ENCODE results near the gene MSH2. TPM values are rescaled to one million over a fixed set of nuclear protein-coding genes. Genes with fewer than 3 reads are reported as not detected.

Gene MSH2
- total and polyA plus RNA-seq, 10 donors: 7.1 to 19.4 (median 15.5) TPM

GRCh38 chr2:47487498-47487875, 84.5 kb downstream of the MSH2 start:
- Histone ChIP-seq H3K4me3 (no peak overlapping the region), H3K27ac (no peak overlapping the region), H3K9me3 (no peaks in the 10 kb centered on the region), H3K4me1 (peaks cover 7 to 20% (median 12%) of the 10 kb centered on the region in 6 donors), H3K36me3 (peaks cover 0 to 29% (median 6%) of the 10 kb centered on the region in 6 donors), H3K27me3 (replicated peaks in 1 of 7) (no peaks in the 10 kb centered on the region)
- DNase-seq: no peak
- WGBS, 5 donors: 25 to 57% (median 52%) methylated on average over 1 of the region's 1 CpG
- intact Hi-C loops (cut with DNase I; ENCODE audit: low total_unique reads): no loop called here
- TF ChIP-seq CTCF (IDR thresholded peaks at IDR 0.05 in 8 of 11, conservative IDR thresholded peaks at IDR 0.05 in 3 of 11): no peak

GRCh38 chr2:47488870-47489584, 86.1 kb downstream of the MSH2 start:
- intact Hi-C loops (cut with DNase I; ENCODE audit: low total_unique reads): no loop called here
- 69 to 77% (median 73%) methylated on average over 9 of the region's 9 CpGs for WGBS, 5 donors
- H3K27me3 ChIP-seq (replicated peaks in 1 of 7): no peaks in the 10 kb centered on the region
- no peak for DNase-seq
- H3K4me1 ChIP-seq: peaks cover 7 to 20% (median 12%) of the 10 kb centered on the region in 6 donors
- no peak overlapping the region for H3K4me3 ChIP-seq
- TF ChIP-seq POLR2A (IDR thresholded peaks at IDR 0.05) (no peak), CTCF (IDR thresholded peaks at IDR 0.05 in 8 of 11, conservative IDR thresholded peaks at IDR 0.05 in 3 of 11) (no peak), POLR2AphosphoS5 (IDR thresholded peaks at IDR 0.05) (no peak)
- H3K9me3 ChIP-seq: no peaks in the 10 kb centered on the region
- peaks cover 0 to 14% (median 5%) of the 10 kb centered on the region in 6 donors for H3K36me3 ChIP-seq
- H3K27ac ChIP-seq: no peak overlapping the region

- H3K4me1 ChIP-seq: peaks cover 7 to 20% (median 12%) of the 10 kb centered on the region in 6 donors
- DNase-seq: no peak
- intact Hi-C loops (cut with DNase I; ENCODE audit: low total_unique reads): no loop called here
- no peaks in the 10 kb centered on the region for H3K9me3 ChIP-seq
- 89 to 97% (median 95%) methylated on average over 6 of the region's 6 CpGs for WGBS, 5 donors
- H3K27ac ChIP-seq: no peak overlapping the region
- peaks cover 0 to 4% (median 0%) of the 10 kb centered on the region in 7 donors for H3K27me3 ChIP-seq (replicated peaks in 1 of 7)
- H3K4me3 ChIP-seq: no peak overlapping the region
- TF ChIP-seq POLR2A (IDR thresholded peaks at IDR 0.05): no peak
- no peak for TF ChIP-seq POLR2AphosphoS5 (IDR thresholded peaks at IDR 0.05)
- no peak for TF ChIP-seq CTCF (IDR thresholded peaks at IDR 0.05 in 8 of 11, conservative IDR thresholded peaks at IDR 0.05 in 3 of 11)
- no peaks in the 10 kb centered on the region for H3K36me3 ChIP-seq
Measured at GRCh38 chr2:47490406-47490805, 87.5 kb downstream of the MSH2 start.

GRCh38 chr2:47493317-47494035, 90.5 kb downstream of the MSH2 start:
- intact Hi-C loops (cut with DNase I; ENCODE audit: low total_unique reads): no loop called here
- Histone ChIP-seq H3K4me1 (no peaks in the 10 kb centered on the region), H3K36me3 (no peaks in the 10 kb centered on the region), H3K9me3 (no peaks in the 10 kb centered on the region), H3K27me3 (replicated peaks in 1 of 7) (peaks cover 0 to 13% (median 0%) of the 10 kb centered on the region in 7 donors), H3K4me3 (no peak overlapping the region), H3K27ac (no peak overlapping the region)
- DNase-seq: no peak
- TF ChIP-seq POLR2A (IDR thresholded peaks at IDR 0.05): no peak
- no peak for TF ChIP-seq CTCF (IDR thresholded peaks at IDR 0.05 in 8 of 11, conservative IDR thresholded peaks at IDR 0.05 in 3 of 11)
- WGBS, 5 donors: 89 to 94% (median 93%) methylated on average over 12 of the region's 12 CpGs

All from spleen (tissue), 11 donors.